SK-N-SH (cell line): ENCODE results near the gene C2orf92.

Experiments used
- EZH2phosphoT487 ChIP-seq: fragments of 200-600 bp; sonication (generic); IDR thresholded peaks from 2 replicates; pipeline ENCODE4 v1.6.1; 2017; ENCODE audit warnings: low read depth, mixed run types, mild to moderate bottlenecking, antibody characterized with exemption, moderate library complexity, borderline replicate concordance
- FOSL2 ChIP-seq: IDR thresholded peaks from 2 replicates; pipeline ENCODE4 v1.4.0; 2012; ENCODE audit warnings: low read depth, mild to moderate bottlenecking, moderate library complexity, borderline replicate concordance
- FOXJ3 ChIP-seq: sonication (generic); formaldehyde crosslinking; IDR thresholded peaks from 2 replicates; pipeline ENCODE4 v1.5.1; 2020; ENCODE audit warnings: mild to moderate bottlenecking, missing genetic modification reagents
- FOXM1 ChIP-seq: IDR thresholded peaks from 2 replicates; pipeline ENCODE4 v1.4.0; 2012; ENCODE audit warnings: low read depth, mild to moderate bottlenecking
- NRF1 ChIP-seq: IDR thresholded peaks from 2 replicates; pipeline ENCODE4 v1.6.1; 2012; ENCODE audit warnings: low read depth, mild to moderate bottlenecking, low read length
- YY1 ChIP-seq: IDR thresholded peaks from 2 replicates; pipeline ENCODE4 v1.4.0; 2012; ENCODE audit warnings: low read depth, mild to moderate bottlenecking
- TF ChIP-seq, protein P1 (sequence below): fragments of 200-600 bp; sonication (generic); IDR thresholded peaks from 2 replicates; pipeline ENCODE4 v1.6.1; 2017; ENCODE audit warnings: antibody characterized with exemption, mild to moderate bottlenecking, moderate library complexity
- TF ChIP-seq, protein P2 (sequence below): IDR thresholded peaks from 2 replicates; pipeline ENCODE4 v1.6.1; 2012; ENCODE audit warnings: mild to moderate bottlenecking, low read depth, low read length, moderate library complexity

DNA sequence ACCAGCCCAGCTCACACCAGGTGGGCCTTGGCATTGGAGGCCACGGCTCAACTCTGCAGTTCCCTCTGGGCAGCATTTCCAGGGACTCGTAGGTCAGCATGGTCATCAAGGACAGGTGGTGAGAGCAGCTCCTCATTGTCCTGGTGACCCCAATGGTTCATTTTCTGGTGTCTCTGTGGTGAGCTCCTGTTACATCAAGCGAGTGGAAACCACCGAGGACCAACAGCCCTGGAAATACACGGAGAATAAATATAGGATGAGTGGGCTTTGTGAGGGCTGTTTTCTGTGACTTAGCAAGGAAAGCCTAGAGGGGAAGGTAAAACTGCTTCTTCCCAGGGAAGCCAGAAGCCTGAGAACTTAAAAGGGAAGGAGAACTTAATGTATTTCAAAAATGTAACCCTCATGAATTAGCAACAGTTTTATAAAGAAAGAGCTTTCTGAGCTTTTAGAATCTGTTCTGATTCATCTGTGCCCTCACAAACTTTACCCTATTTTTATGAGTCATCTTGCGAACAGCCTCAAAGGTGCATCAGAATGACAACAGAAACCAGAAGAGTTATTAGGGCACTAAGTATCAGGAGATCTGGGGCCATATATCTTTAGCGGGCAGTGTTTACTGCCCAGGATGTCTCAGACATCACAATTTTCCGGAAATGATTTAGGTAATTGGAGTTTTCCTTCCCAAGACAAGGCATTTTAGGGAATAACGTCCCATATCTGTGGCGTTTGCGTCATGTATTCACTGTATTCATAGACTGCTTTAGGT lies 18.7 kb downstream of the C2orf92 start:
- TF ChIP-seq YY1 (no peak), EZH2phosphoT487 (no peak), FOXJ3 (CRISPR knock-in tag) (no peak), NRF1 (no peak), FOSL2 (no peak), FOXM1 (no peak)
- TF ChIP-seq, protein P1, sequence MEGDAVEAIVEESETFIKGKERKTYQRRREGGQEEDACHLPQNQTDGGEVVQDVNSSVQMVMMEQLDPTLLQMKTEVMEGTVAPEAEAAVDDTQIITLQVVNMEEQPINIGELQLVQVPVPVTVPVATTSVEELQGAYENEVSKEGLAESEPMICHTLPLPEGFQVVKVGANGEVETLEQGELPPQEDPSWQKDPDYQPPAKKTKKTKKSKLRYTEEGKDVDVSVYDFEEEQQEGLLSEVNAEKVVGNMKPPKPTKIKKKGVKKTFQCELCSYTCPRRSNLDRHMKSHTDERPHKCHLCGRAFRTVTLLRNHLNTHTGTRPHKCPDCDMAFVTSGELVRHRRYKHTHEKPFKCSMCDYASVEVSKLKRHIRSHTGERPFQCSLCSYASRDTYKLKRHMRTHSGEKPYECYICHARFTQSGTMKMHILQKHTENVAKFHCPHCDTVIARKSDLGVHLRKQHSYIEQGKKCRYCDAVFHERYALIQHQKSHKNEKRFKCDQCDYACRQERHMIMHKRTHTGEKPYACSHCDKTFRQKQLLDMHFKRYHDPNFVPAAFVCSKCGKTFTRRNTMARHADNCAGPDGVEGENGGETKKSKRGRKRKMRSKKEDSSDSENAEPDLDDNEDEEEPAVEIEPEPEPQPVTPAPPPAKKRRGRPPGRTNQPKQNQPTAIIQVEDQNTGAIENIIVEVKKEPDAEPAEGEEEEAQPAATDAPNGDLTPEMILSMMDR: no peak
- TF ChIP-seq, protein P2, sequence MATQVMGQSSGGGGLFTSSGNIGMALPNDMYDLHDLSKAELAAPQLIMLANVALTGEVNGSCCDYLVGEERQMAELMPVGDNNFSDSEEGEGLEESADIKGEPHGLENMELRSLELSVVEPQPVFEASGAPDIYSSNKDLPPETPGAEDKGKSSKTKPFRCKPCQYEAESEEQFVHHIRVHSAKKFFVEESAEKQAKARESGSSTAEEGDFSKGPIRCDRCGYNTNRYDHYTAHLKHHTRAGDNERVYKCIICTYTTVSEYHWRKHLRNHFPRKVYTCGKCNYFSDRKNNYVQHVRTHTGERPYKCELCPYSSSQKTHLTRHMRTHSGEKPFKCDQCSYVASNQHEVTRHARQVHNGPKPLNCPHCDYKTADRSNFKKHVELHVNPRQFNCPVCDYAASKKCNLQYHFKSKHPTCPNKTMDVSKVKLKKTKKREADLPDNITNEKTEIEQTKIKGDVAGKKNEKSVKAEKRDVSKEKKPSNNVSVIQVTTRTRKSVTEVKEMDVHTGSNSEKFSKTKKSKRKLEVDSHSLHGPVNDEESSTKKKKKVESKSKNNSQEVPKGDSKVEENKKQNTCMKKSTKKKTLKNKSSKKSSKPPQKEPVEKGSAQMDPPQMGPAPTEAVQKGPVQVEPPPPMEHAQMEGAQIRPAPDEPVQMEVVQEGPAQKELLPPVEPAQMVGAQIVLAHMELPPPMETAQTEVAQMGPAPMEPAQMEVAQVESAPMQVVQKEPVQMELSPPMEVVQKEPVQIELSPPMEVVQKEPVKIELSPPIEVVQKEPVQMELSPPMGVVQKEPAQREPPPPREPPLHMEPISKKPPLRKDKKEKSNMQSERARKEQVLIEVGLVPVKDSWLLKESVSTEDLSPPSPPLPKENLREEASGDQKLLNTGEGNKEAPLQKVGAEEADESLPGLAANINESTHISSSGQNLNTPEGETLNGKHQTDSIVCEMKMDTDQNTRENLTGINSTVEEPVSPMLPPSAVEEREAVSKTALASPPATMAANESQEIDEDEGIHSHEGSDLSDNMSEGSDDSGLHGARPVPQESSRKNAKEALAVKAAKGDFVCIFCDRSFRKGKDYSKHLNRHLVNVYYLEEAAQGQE: no peak
